GM19395 (cell line): ENCODE results near the gene CATSPER1.
"Not testable (repeated sequence)": the region's sequence is repeated elsewhere in the genome, so short reads cannot be mapped to it uniquely, and the experiment has no call there.

Source experiments
- ATAC-seq: cut with Tn5 transposase; IDR thresholded peaks from one replicate; pipeline ENCODE4 v1.9.1; 2021; ENCODE audit warnings: mild to moderate bottlenecking, moderate library complexity; ENCODE audit not compliant: unreplicated experiment

The CATSPER1 gene

DNA sequence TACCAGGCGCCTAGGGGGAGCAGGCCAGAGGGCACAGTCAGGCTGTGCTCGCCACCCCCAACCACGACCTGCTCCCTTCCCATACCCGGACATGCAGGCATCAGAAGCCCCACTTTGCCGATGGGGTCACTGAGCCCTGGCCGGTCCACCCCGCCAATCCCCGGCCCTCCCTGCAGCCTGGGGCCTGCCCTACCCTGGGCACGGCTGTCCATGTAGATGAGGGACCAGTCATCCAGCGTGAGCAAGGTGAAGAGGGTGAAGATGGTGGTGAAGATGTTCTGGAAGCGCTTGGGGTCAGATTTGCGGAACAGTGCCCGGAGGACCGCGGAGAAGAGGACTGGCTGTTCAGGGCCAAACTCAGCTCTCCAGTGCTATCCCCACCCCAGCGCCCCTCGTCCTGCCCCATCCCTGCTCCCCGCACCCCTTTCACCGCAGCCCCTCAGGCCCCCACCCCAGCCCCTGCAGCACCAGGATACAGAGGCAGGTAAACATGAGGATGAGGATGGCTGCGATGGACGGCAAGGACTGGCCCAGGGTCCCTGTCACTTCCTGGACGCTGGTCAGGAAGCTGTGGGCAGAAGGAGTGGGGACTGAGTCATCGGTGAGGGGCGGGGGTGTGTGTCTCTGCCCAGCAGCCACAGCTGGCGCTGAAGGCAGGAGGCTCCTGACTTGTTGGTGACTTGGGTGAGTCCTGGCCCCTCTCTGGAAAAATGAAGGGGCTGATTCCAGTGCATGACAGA, 5.5 kb downstream of the CATSPER1 start:
- no peak for ATAC-seq

DNA sequence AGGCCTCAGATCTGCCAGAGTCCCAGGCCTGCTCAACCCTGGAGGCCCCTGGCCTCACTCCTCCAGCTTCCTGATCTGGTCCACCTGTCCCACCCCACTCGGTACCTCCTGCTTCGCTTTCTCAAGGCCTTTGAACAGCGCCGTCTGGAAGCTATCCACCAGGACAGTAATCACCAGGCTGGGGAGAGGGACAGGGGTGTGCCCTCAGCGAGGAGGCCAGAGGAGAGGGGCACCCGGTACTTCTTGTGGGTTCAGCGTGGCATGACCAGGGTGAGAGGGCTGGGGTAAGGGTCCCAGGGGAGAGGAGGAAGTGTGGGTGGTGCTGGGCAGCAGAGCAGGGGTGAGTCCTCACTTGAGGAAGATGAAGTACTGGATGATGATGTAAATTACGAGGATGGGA, 6.1 kb downstream of the CATSPER1 start:
- no peak for ATAC-seq

GRCh38 chr11:66017321-66017720, 9.0 kb downstream of the CATSPER1 start:
- ATAC-seq, result no peak

GRCh38 chr11:66016793-66017177, 9.5 kb downstream of the CATSPER1 start:
- no peak for ATAC-seq

DNA sequence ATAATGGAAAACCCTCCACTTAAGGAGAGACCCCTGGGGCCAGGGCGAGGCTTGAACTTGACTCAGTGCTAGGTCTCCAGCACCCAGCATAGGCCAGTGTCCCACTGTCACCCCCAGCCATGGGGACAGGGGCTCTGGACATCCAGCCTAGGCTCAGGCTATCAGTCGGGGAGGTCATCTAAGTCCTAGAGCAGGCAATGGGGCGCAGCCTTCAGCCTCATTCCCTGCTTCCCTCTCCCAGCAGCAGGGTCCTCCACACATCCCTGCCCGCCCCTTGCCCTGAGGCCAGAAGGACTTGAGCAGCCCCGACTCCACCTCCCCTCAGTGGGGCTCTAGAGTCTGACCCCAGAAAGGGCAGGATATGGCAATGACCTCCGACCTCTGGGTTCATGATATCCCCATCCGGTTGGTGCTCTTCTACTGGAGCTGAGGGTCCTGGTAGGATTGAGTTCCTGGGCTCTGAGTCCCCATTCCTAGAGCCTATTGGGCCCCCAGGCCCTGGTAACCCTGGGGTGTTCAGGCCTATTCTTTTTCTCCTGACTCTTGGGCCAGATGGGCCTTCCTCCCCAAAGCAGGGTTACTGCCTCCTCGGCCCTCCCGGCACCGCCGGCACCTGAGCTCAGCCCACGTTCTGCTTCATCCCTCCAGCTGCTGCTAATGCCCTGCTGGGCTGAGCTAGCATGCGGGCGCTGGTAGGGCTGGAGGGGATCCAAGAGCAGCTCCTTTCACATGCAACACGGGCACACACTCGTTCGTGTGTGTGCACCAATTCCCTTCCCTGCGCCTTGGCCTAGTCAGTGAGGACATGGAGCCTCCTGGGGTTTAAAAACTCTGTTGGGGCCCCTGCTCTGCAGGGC, 10.1 kb downstream of the CATSPER1 start:
- ATAC-seq, result no peak

DNA sequence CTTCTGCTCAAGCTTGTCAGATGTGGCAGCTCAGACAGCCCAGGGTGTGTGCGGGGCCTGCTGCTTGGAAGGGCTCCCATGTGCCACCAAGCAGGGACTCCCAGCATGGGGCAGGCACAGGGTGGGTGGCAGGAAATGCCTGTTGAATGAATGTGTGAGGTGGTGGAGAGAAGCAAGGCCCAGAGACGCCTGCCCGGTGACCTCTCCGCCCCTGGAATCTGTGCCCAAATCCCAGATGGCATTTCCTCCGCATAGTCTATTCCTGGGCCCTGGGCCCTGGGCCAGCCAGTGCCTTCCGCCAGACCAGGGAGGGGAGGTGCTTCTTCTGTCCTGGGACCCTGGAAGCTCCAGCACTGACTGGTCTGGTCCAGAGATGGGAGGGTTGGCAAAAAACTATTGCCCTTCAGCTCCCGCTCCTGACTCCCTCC, 10.8 kb downstream of the CATSPER1 start:
- ATAC-seq, result no peak

DNA sequence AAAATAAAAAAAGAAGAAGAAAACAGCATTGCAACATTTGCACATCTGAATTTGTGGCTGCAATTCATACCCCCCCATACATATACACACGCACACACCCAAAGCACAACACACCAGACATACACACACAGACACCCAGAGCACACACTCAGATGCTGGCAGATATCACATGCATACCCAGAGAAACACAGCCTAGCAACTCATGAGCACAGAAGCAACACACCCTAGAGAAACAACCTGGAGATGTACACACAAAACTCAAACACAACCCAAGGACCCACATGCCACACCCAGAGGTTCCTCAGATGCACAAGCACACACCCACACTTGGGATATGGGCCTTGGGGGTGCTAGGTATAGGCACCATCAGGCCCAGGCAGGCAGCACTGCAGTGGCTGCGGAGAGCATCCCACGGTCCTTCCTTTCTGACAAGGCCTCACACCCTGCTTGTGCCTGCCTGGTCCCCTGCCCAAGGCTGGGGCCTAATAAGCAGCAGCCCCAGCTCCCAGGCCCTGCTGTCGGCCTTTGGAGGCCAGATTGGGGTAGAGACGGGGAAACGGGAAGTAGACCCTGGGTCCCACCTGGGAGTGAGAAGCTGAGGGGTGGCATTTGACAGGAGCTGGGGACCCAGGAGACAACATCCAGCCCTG, 11.3 kb downstream of the CATSPER1 start:
- no peak for ATAC-seq

GRCh38 chr11:66013762-66014100, 12.5 kb downstream of the CATSPER1 start:
- ATAC-seq, result no peak

GRCh38 chr11:66012946-66013761, 13.1 kb downstream of the CATSPER1 start:
- ATAC-seq, result no peak

DNA sequence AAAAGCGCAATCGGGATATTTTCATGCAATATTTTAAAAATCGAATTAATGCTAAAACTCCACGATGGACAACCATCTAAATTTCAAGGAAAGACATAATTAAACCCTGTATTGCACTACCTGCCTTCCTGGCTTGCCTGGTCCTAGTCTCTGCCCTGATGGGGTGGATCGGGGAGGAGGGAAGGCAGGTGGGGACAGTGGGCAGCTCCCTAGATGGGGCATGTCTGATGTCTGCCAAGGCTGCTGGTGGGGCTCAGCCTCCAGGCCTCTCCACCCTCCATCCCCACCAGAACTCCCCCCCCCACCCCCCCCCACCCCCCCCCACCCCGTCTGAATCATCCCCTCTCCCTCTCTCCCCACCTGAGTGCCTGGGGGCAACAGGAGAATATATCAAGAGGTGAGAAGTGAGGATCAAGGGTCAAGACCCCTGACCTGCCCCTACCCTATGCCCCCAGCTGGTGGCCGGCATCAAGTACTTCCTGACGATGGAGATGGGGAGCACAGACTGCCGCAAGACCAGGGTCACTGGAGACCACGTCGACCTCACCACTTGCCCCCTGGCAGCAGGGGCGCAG, 13.8 kb downstream of the CATSPER1 start:
- no peak for ATAC-seq

- ATAC-seq, result no peak
These were observed 14.4 kb downstream of the CATSPER1 start, which contains the start of gene CST6 for GRCh38 chr11:66011785-66012303. CST6 (plus strand) TSS chr11:66012008; CDS start chr11:66012045, 37 bp downstream.

- no peak for ATAC-seq
These were observed 15.0 kb downstream of the CATSPER1 start for GRCh38 chr11:66011239-66011784.

GRCh38 chr11:66010036-66010435, 16.2 kb downstream of the CATSPER1 start:
- ATAC-seq, result not testable (repeated sequence)

- ATAC-seq, result no peak
These were observed 17.7 kb downstream of the CATSPER1 start for GRCh38 chr11:66008468-66009101.

- no peak for ATAC-seq
These were observed 18.2 kb downstream of the CATSPER1 start for GRCh38 chr11:66008095-66008467.

- ATAC-seq, result no peak
These were observed 19.1 kb downstream of the CATSPER1 start for GRCh38 chr11:66007201-66007634.

GRCh38 chr11:66006891-66007176, 19.4 kb downstream of the CATSPER1 start:
- no peak for ATAC-seq

DNA sequence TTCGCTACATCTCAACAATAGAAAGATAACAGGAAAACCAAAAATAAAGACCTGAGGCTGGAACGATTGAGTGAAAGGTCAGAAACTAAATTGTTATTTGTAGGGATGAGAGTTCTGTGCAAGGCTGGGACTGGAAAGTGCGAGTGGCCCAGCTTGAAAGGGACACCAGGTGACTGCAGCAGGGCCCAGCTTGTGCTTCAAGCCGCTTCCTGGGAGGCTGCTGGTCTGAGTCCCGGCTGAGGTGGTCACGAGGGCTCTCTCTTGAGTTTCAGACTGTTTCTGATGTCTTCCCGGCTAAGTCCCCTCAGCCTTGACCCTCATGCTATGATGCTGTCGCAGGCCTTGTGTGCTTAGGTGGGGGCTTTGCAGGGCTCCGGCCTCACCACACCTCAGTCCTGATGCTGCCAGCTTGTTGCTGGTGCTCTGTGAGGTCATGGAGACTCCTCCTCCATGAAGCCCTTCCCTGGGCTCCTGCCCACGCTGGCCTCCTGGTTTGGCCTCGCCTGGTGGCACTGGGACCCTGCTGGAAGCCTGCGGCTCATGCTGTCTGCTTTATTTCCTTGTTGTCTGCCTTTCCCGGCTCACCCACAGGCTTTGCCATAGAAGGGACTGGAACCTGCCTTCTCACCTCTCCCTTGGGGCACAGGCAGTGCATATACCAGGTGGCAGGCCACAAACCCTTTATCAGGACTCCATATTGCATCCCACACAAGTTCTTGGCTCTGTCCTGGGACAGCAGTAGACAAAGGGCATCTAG, 20.0 kb downstream of the CATSPER1 start:
- no peak for ATAC-seq

DNA sequence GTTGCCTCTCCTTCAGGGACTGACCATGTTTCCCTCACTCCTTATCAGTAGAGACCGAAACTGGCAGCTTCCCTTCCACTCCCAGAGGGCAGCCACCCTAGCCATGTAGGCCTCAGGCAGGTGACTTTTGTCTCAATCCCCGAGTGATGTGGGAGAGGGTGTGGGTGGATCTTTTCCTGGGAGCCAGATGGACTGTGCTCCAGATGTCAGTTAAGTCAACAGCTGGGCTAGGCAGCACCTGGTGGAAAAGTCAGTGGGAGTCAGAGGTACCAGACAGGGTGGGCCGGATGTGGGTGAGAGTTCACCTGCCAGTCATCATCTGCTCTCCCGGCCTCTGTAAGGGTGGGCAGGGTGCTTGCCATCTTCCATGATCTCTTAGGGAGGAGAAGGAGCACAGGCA, 22.1 kb downstream of the CATSPER1 start:
- ATAC-seq, result no peak
